H1 (cell line): ENCODE measurements around the gene AKT1S1. TPM values are rescaled to one million over a fixed set of nuclear protein-coding genes. Genes with fewer than 3 reads are reported as not detected.

Experiments
- CTCF ChIA-PET: fragments of 300-600 bp; sonication (Branson Sonifier 250); formaldehyde crosslinking; loops from one replicate; lab custom pipeline; 2021; ENCODE audit not compliant: partially characterized antibody; lab: Charles Lee
- POLR2A ChIA-PET: fragments of 300-600 bp; sonication (Branson Sonifier 250); formaldehyde crosslinking; loops from one replicate; lab custom pipeline; 2021; ENCODE audit warnings: inconsistent platforms; ENCODE audit not compliant: partially characterized antibody; lab: Charles Lee
- DNase-seq, 2 experiments: peaks; one replicate each; pipeline versions ENCODE4 v3.0.0 to v3.0.0-alpha.2; 2010 to 2022; ENCODE audit warnings: low spot score in 2 of 2, low read depth in 1 of 2, mixed read lengths in 1 of 2
- FAIRE-seq: peaks from 2 replicates; lab custom pipeline; 2011; peaks lifted over from hg19 to GRCh38; lab: Jason Lieb, UNC
- H2AFZ ChIP-seq: 2 replicates; pipeline ENCODE4 v1.8.1; 2012; ENCODE audit warnings: low read length, inconsistent platforms
- H2AK5ac ChIP-seq: 2 replicates; pipeline ENCODE4 v1.6.1; 2013; ENCODE audit warnings: low read depth, low read length
- H2BK120ac ChIP-seq: replicated peaks from 2 replicates; pipeline ENCODE3; 2013; ENCODE audit warnings: low read depth, low read length, inconsistent platforms
- H2BK12ac ChIP-seq: 2 replicates; pipeline ENCODE4 v1.6.1; 2013; ENCODE audit warnings: low read depth, low read length
- H2BK15ac ChIP-seq: 2 replicates; pipeline ENCODE4 v1.6.1; 2013; ENCODE audit warnings: low read length
- H2BK20ac ChIP-seq: 2 replicates; pipeline ENCODE4 v1.6.1; 2013; ENCODE audit warnings: low read length
- H2BK5ac ChIP-seq: 2 replicates; pipeline ENCODE4 v1.6.1; 2013; ENCODE audit warnings: low read depth, low read length
- H3K14ac ChIP-seq: 2 replicates; pipeline ENCODE4 v1.6.1; 2013; ENCODE audit warnings: inconsistent platforms; ENCODE audit not compliant: insufficient read length
- H3K18ac ChIP-seq: 2 replicates; pipeline ENCODE4 v1.6.1; 2013; ENCODE audit warnings: low read length; ENCODE audit errors: extremely low read depth
- H3K23ac ChIP-seq: 2 replicates; pipeline ENCODE4 v1.6.1; 2013; ENCODE audit warnings: inconsistent platforms; ENCODE audit not compliant: insufficient read length
- H3K23me2 ChIP-seq: 2 replicates; pipeline ENCODE4 v1.6.1; 2013; ENCODE audit warnings: low read depth, low read length
- H3K27ac ChIP-seq: 2 replicates; pipeline ENCODE4 v1.6.1; 2011; ENCODE audit warnings: low read depth, low read length, inconsistent platforms
- H3K27me3 ChIP-seq, 4 experiments: replicated peaks in 1 of 4; 1 replicate in 1 of 4; 2 replicates in 3 of 4; pipeline versions ENCODE4 v1.6.1 to v1.8.1; 2011 to 2013; ENCODE audit warnings: low read length in 3 of 4, mild to moderate bottlenecking in 3 of 4, inconsistent platforms in 2 of 4, mixed read lengths in 2 of 4, moderate library complexity in 1 of 4; ENCODE audit not compliant: control insufficient read depth in 3 of 4, insufficient read depth in 3 of 4; ENCODE audit errors: extremely low read depth in 1 of 4
- H3K36me3 ChIP-seq, 4 experiments: 2 replicates each; pipeline versions ENCODE4 v1.6.1 to v1.8.1; 2011 to 2013; ENCODE audit warnings: mild to moderate bottlenecking in 4 of 4, low read length in 3 of 4, moderate library complexity in 2 of 4, control low read depth in 1 of 4, inconsistent platforms in 1 of 4; ENCODE audit not compliant: insufficient read depth in 4 of 4, control insufficient read depth in 2 of 4
- H3K4ac ChIP-seq: replicated peaks from 2 replicates; pipeline ENCODE3; 2013; ENCODE audit warnings: low read length, low read depth, mixed read lengths, inconsistent platforms; ENCODE audit not compliant: insufficient read length
- H3K4me1 ChIP-seq, 4 experiments: replicated peaks in 1 of 4; 1 replicate in 1 of 4; 2 replicates in 3 of 4; pipeline versions ENCODE4 v1.6.1 to v1.8.1; 2011 to 2013; ENCODE audit warnings: low read length in 3 of 4, inconsistent platforms in 2 of 4, mixed read lengths in 1 of 4; ENCODE audit not compliant: insufficient read depth in 4 of 4, control insufficient read depth in 3 of 4
- H3K4me2 ChIP-seq, 2 experiments: 2 replicates each; pipeline versions ENCODE4 v1.6.1 to v1.8.1; 2011 to 2013; ENCODE audit warnings: low read depth in 2 of 2, low read length in 2 of 2, control low read depth in 1 of 2, inconsistent platforms in 1 of 2, mild to moderate bottlenecking in 1 of 2; ENCODE audit not compliant: insufficient read depth in 1 of 2
- H3K4me3 ChIP-seq, 4 experiments: fragments of 200-600, 300-600 bp in 1 of 4; sonication (generic), shearing (Covaris generic), sonication (Bioruptor Twin) in 1 of 4; 2 replicates each; pipeline versions ENCODE4 v1.5.1 to v1.8.1; 2011 to 2016; ENCODE audit warnings: low read length in 4 of 4, low read depth in 3 of 4, control low read depth in 2 of 4, inconsistent platforms in 2 of 4, mild to moderate bottlenecking in 2 of 4, mixed read lengths in 1 of 4, moderate library complexity in 1 of 4; ENCODE audit not compliant: insufficient read depth in 2 of 4; ENCODE audit errors: extremely low read depth in 1 of 4
- H3K56ac ChIP-seq: replicated peaks from 2 replicates; pipeline ENCODE3; 2013; ENCODE audit warnings: low read depth, mild to moderate bottlenecking, mixed read lengths, low read length, inconsistent platforms; ENCODE audit not compliant: insufficient read length
- H3K79me1 ChIP-seq: 2 replicates; pipeline ENCODE4 v1.6.1; 2013; ENCODE audit warnings: low read depth, low read length, control low read depth
- H3K79me2 ChIP-seq, 2 experiments: 2 replicates each; pipeline versions ENCODE4 v1.6.1 to v1.8.1; 2012 to 2013; ENCODE audit warnings: low read length in 2 of 2, mild to moderate bottlenecking in 2 of 2, inconsistent platforms in 1 of 2; ENCODE audit not compliant: insufficient read depth in 2 of 2, control insufficient read depth in 1 of 2
- H3K9ac ChIP-seq, 4 experiments: replicated peaks in 1 of 4; 1 replicate in 1 of 4; 2 replicates in 3 of 4; pipeline versions ENCODE4 v1.6.1 to v1.8.1; 2011 to 2013; ENCODE audit warnings: low read depth in 3 of 4, low read length in 3 of 4, control low read depth in 2 of 4, mild to moderate bottlenecking in 2 of 4, moderate library complexity in 2 of 4, inconsistent platforms in 1 of 4; ENCODE audit errors: extremely low read depth in 1 of 4
- H3K9me3 ChIP-seq, 2 experiments: 2 replicates each; pipeline versions ENCODE4 v1.6.1 to v1.8.1; 2012 to 2013; ENCODE audit warnings: mild to moderate bottlenecking in 2 of 2, moderate library complexity in 2 of 2, control low read depth in 1 of 2, inconsistent platforms in 1 of 2, low read depth in 1 of 2, low read length in 1 of 2, mixed read lengths in 1 of 2; ENCODE audit not compliant: insufficient read depth in 2 of 2
- H4K20me1 ChIP-seq, 2 experiments: replicated peaks in 1 of 2; 2 replicates each; pipeline versions ENCODE3 to v1.8.1; 2011 to 2013; ENCODE audit warnings: inconsistent platforms in 2 of 2, low read length in 2 of 2, mild to moderate bottlenecking in 1 of 2; ENCODE audit not compliant: insufficient read depth in 2 of 2, control insufficient read depth in 1 of 2
- H4K5ac ChIP-seq: 2 replicates; pipeline ENCODE4 v1.6.1; 2013; ENCODE audit warnings: low read length, low read depth, mixed read lengths, inconsistent platforms; ENCODE audit not compliant: insufficient read length
- H4K8ac ChIP-seq: 2 replicates; pipeline ENCODE4 v1.8.0; 2013; ENCODE audit warnings: mild to moderate bottlenecking, moderate library complexity, low read length, inconsistent platforms; ENCODE audit not compliant: insufficient read depth; ENCODE audit errors: extremely low read depth
- H4K91ac ChIP-seq: replicated peaks from 2 replicates; pipeline ENCODE3; 2013; ENCODE audit warnings: low read length, mixed read lengths, inconsistent platforms; ENCODE audit not compliant: insufficient read length
- ATF2 ChIP-seq: IDR thresholded peaks from 2 replicates; pipeline ENCODE4 v1.6.1; 2012; ENCODE audit warnings: low read length, inconsistent platforms
- CTBP2 ChIP-seq: IDR thresholded peaks from 2 replicates; pipeline ENCODE4 v1.7.0; 2011; ENCODE audit warnings: borderline replicate concordance, mild to moderate bottlenecking, moderate library complexity, mixed read lengths, low read length; ENCODE audit not compliant: insufficient read depth, insufficient read length
- EZH2 ChIP-seq: fragments of 200-600 bp; sonication (generic); IDR thresholded peaks from 2 replicates; pipeline ENCODE4 v1.7.1; 2012; ENCODE audit warnings: low read depth, mild to moderate bottlenecking, moderate library complexity, low read length, inconsistent platforms; ENCODE audit not compliant: severe bottlenecking
- RXRA ChIP-seq: IDR thresholded peaks from 2 replicates; pipeline ENCODE4 v1.6.1; 2011; ENCODE audit warnings: low read depth, mild to moderate bottlenecking, low read length, moderate library complexity; ENCODE audit not compliant: insufficient read depth
- SIRT6 ChIP-seq: IDR thresholded peaks from one replicate; pipeline ENCODE4 v1.7.1; 2012; ENCODE audit warnings: low read length, inconsistent platforms
- SRF ChIP-seq: IDR thresholded peaks from 2 replicates; pipeline ENCODE4 v1.6.1; 2011; ENCODE audit warnings: mild to moderate bottlenecking, low read depth, low read length, moderate library complexity
- TEAD4 ChIP-seq: IDR thresholded peaks from 2 replicates; pipeline ENCODE4 v1.6.1; 2012; ENCODE audit warnings: low read depth, low read length, inconsistent platforms, mixed read lengths
- WGBS, 2 experiments: shearing (Covaris generic) in 1 of 2; methylation state at CpG; one replicate each; pipeline versions ENCODE4 v1.1.6 to v1.1.7; 2013 to 2015; ENCODE audit warnings: low lambda C conversion rate in 2 of 2, mixed read lengths in 2 of 2, inconsistent platforms in 1 of 2, low coverage in 1 of 2, missing lambda C conversion rate in 1 of 2; ENCODE audit not compliant: insufficient replicate concordance in 2 of 2, insufficient coverage in 1 of 2, insufficient read length in 1 of 2; ENCODE audit errors: extremely low coverage in 1 of 2, missing lambda C conversion rate in 1 of 2; 5-methylcytosine and 5-hydroxymethylcytosine counted together
- polyA plus RNA-seq, 7 experiments: library from polyadenylated mRNA; depleted of rRNA in 3 of 7; stranded (reverse) in 5 of 7; unstranded in 2 of 7; fragments of >200 nt in 5 of 7; fragments of 200-250 nt in 2 of 7; gene quantifications; 1 replicate in 5 of 7; 2 replicates in 1 of 7; 4 replicates in 1 of 7; pipeline versions ENCODE4 v1.2.1 to v1.2.3, GENCODE V29; 2011 to 2013; ENCODE audit warnings: missing spikeins in 2 of 7, mixed read lengths in 2 of 7
- total RNA-seq: library from RNA; stranded (reverse); fragmentation: NEBNext Ultra II Directional; extraction: Animal tissue kit (Norgen Biotek cat#: 25700); gene quantifications from 2 replicates; pipeline ENCODE4 v1.2.1, GENCODE V29; 2021

AKT1S1 gene
- total and polyA plus RNA-seq, 2 of the 8 experiments (the other 6 are each of a cell fraction or from before 2014, with no cell fraction given), result 40.7 to 45.9 TPM

- no peak overlapping the region for H4K91ac ChIP-seq
- no peak overlapping the region for H3K4ac ChIP-seq
- no peak overlapping the region for H2BK15ac ChIP-seq
- no peak overlapping the region for H3K9ac ChIP-seq
- peaks cover 0 to 7% of the 10 kb centered on the region in 2 experiments; a peak in 3 of 4 replicates for H3K9me3 ChIP-seq
- no peak for DNase-seq
- ChIA-PET POLR2A (interaction anchor here (1.2 to 9.5 kb wide), 8 partner anchors 13 to 35 kb away, joined by 3 to 82 read pairs (median 5); partner anchors contain the start of genes AKT1S1, ATF5, NUP62 and TBC1D17), CTCF (interaction anchor here (0.6 to 2.7 kb wide), 7 partner anchors 13 to 860 kb away, joined by 3 to 15 read pairs (median 3); no protein-coding TSS in a partner anchor)
- no peak overlapping the region for H2BK5ac ChIP-seq
- H4K8ac ChIP-seq, result no peak overlapping the region
- no peak overlapping the region for H4K5ac ChIP-seq
- peaks cover 0 to 9% (median 5%) of the 10 kb centered on the region in 4 experiments; a peak in 4 of 7 replicates for H3K27me3 ChIP-seq
- H3K56ac ChIP-seq, result no peak overlapping the region
- H3K23me2 ChIP-seq, result peaks cover 2% of the 10 kb centered on the region; the same call in 1 of the 2 replicates
- H3K27ac ChIP-seq, result no peak overlapping the region
- H3K79me1 ChIP-seq, result no peaks in the 10 kb centered on the region
- H2AFZ ChIP-seq, result no peak overlapping the region
- H2AK5ac ChIP-seq, result no peak overlapping the region
- H2BK20ac ChIP-seq, result no peak overlapping the region
- H3K23ac ChIP-seq, result no peak overlapping the region
- no peak overlapping the region for H2BK12ac ChIP-seq
- no peak overlapping the region for H3K4me2 ChIP-seq
- H3K36me3 ChIP-seq, result peaks cover 0 to 4% (median 0%) of the 10 kb centered on the region in 4 experiments; a peak in 2 of 8 replicates
- FAIRE-seq, result no peak
- peaks cover 0 to 1% of the 10 kb centered on the region in 2 experiments for H4K20me1 ChIP-seq
- no peak overlapping the region for H3K14ac ChIP-seq
- no peak overlapping the region for H3K4me3 ChIP-seq
- H2BK120ac ChIP-seq, result no peak overlapping the region
- no peak overlapping the region for H3K18ac ChIP-seq
- no peaks in the 10 kb centered on the region for H3K79me2 ChIP-seq
- 93% methylated on average over 16 of the region's 18 CpGs; no CpG with 5 or more reads in 1 of the 2 experiments for WGBS, 2 experiments
- H3K4me1 ChIP-seq, result peaks cover 0 to 15% (median 8%) of the 10 kb centered on the region in 4 experiments; a peak in 5 of 7 replicates
- TF ChIP-seq SRF, result no peak
- no peak for TF ChIP-seq SIRT6
- TF ChIP-seq ATF2, result no peak
- no peak for TF ChIP-seq RXRA
- no peak for TF ChIP-seq CTBP2
- TF ChIP-seq TEAD4, result no peak
- TF ChIP-seq EZH2, result no peak
Observed at GRCh38 chr19:49894011-49894664, 17.0 kb upstream of the AKT1S1 start.
